A549 (cell line): Measurements from ENCODE around the gene RCBTB2. TPM values are rescaled to one million over a fixed set of nuclear protein-coding genes. Genes with fewer than 3 reads are reported as not detected.

ENCODE experiments used
- ATAC-seq, 2 experiments: fragments of 200-7000 bp in 1 of 2; fragments of >200 bp in 1 of 2; cut with Nextera tagmentation in 1 of 2; cut with Tn5 transposase in 1 of 2; 3 replicates each; pipeline versions ENCODE4 v1.8.0 to v1.9.1; 2018 to 2020; ENCODE audit warnings: mild to moderate bottlenecking in 1 of 2, moderate library complexity in 1 of 2
- CTCF ChIA-PET: fragments of 300-600 bp; sonication (Branson Sonifier 250); formaldehyde crosslinking; extraction: SDS; loops from one replicate; lab custom pipeline; 2021; ENCODE audit warnings: antibody characterized with exemption, inconsistent platforms; lab: Yijun Ruan, JAX
- POLR2A ChIA-PET: fragments of 350-600 bp; formaldehyde crosslinking; extraction: SDS; loops from one replicate; lab custom pipeline; 2021; ENCODE audit warnings: antibody characterized with exemption, inconsistent platforms; lab: Yijun Ruan, JAX
- DNase-seq, 2 experiments: peaks; one replicate each; pipeline versions ENCODE4 v3.0.0 to v3.0.0-alpha.2; 2011 to 2016; ENCODE audit warnings: low read depth in 1 of 2, low spot score in 1 of 2
- FAIRE-seq: peaks from 2 replicates; lab custom pipeline; 2011; peaks lifted over from hg19 to GRCh38; lab: Jason Lieb, UNC
- H3K27ac ChIP-seq, 2 experiments: fragments of >200 bp; sonication (Bioruptor Twin); formaldehyde crosslinking; 3 replicates each; pipeline ENCODE4 v1.5.1; 2016 to 2017
- H3K4me1 ChIP-seq: fragments of >200 bp; sonication (Bioruptor Twin); formaldehyde crosslinking; 3 replicates; pipeline ENCODE4 v1.6.1; 2016
- H3K4me2 ChIP-seq: fragments of >200 bp; sonication (Bioruptor Twin); formaldehyde crosslinking; 3 replicates; pipeline ENCODE4 v1.6.1; 2016
- H3K4me3 ChIP-seq: fragments of >200 bp; sonication (Bioruptor Twin); formaldehyde crosslinking; 3 replicates; pipeline ENCODE4 v1.5.1; 2016
- H3K9me3 ChIP-seq: fragments of >200 bp; sonication (Bioruptor Twin); formaldehyde crosslinking; 3 replicates; pipeline ENCODE4 v1.6.1; 2016
- BCL3 ChIP-seq: fragments of >200 bp; sonication (Bioruptor Twin); formaldehyde crosslinking; IDR thresholded peaks from 3 replicates; pipeline ENCODE4 v1.6.1; 2016
- CBX2 ChIP-seq: fragments of 200-600 bp; sonication (generic); IDR thresholded peaks from 2 replicates; pipeline ENCODE4 v1.6.1; 2016; ENCODE audit warnings: low read depth, mild to moderate bottlenecking, borderline replicate concordance
- CTCF ChIP-seq: fragments of >200 bp; sonication (Bioruptor Twin); formaldehyde crosslinking; IDR thresholded peaks from 3 replicates; pipeline ENCODE4 v1.5.1; 2016
- FOSL2 ChIP-seq, 2 experiments: fragments of 450-650 bp in 1 of 2; fragments of >200 bp in 1 of 2; sonication (Bioruptor Twin) in 1 of 2; formaldehyde crosslinking; IDR thresholded peaks; 2 replicates each; pipeline versions ENCODE4 v1.5.0 to v1.6.1; 2016 to 2020; ENCODE audit warnings: mild to moderate bottlenecking in 1 of 2, moderate library complexity in 1 of 2
- FOXS1 ChIP-seq: fragments of 250-450 bp; sonication (Bioruptor Pico); IDR thresholded peaks from 2 replicates; pipeline ENCODE4 v1.5.0; 2020; ENCODE audit warnings: mild to moderate bottlenecking, moderate library complexity
- GATA3 ChIP-seq: IDR thresholded peaks from 2 replicates; pipeline ENCODE4 v1.6.1; 2012; ENCODE audit warnings: borderline replicate concordance
- HDAC2 ChIP-seq: fragments of 200-600 bp; sonication (generic); IDR thresholded peaks from 2 replicates; pipeline ENCODE4 v1.6.1; 2016
- HOXA7 ChIP-seq: fragments of 250-450 bp; sonication (Bioruptor Pico); IDR thresholded peaks from 2 replicates; pipeline ENCODE4 v1.5.0; 2020; ENCODE audit warnings: mild to moderate bottlenecking, moderate library complexity
- KDM1A ChIP-seq: fragments of 200-600 bp; sonication (generic); IDR thresholded peaks from 2 replicates; pipeline ENCODE4 v1.6.1; 2016; ENCODE audit warnings: low read depth, mild to moderate bottlenecking
- KDM5A ChIP-seq: fragments of 200-600 bp; sonication (generic); IDR thresholded peaks from 2 replicates; pipeline ENCODE4 v1.6.1; 2016; ENCODE audit warnings: antibody characterized with exemption, mild to moderate bottlenecking
- MYC ChIP-seq: IDR thresholded peaks from 2 replicates; pipeline ENCODE4 v1.6.1; 2012; ENCODE audit warnings: mild to moderate bottlenecking, inconsistent platforms, low read length, improper control_type of control experiment, borderline replicate concordance
- NFE2L2 ChIP-seq: fragments of 150-350 bp; conservative IDR thresholded peaks from 2 replicates; pipeline ENCODE4 v1.6.1; 2014; ENCODE audit warnings: low read length
- NR3C1 ChIP-seq: fragments of >200 bp; sonication (Bioruptor Twin); formaldehyde crosslinking; IDR thresholded peaks from 3 replicates; pipeline ENCODE4 v1.6.1; 2017
- PHF8 ChIP-seq: fragments of 200-600 bp; sonication (generic); IDR thresholded peaks from 2 replicates; pipeline ENCODE4 v1.6.1; 2016; ENCODE audit warnings: low read depth, mild to moderate bottlenecking, antibody characterized with exemption, moderate library complexity, borderline replicate concordance
- POLR2AphosphoS2 ChIP-seq: conservative IDR thresholded peaks from 2 replicates; pipeline ENCODE4 v1.6.1; 2012; ENCODE audit warnings: low read length, improper control_type of control experiment, inconsistent platforms
- REST ChIP-seq: fragments of 200-600 bp; sonication (generic); IDR thresholded peaks from 2 replicates; pipeline ENCODE4 v1.6.1; 2016; ENCODE audit warnings: antibody characterized with exemption, mild to moderate bottlenecking, moderate library complexity
- RFX5 ChIP-seq: fragments of 450-650 bp; IDR thresholded peaks from 2 replicates; pipeline ENCODE4 v1.7.1; 2014; ENCODE audit warnings: antibody characterized with exemption, mild to moderate bottlenecking, moderate library complexity
- SMC3 ChIP-seq: fragments of >200 bp; sonication (Bioruptor Twin); formaldehyde crosslinking; IDR thresholded peaks from 3 replicates; pipeline ENCODE4 v1.6.1; 2018; ENCODE audit warnings: inconsistent platforms
- SREBF2 ChIP-seq: fragments of 450-650 bp; IDR thresholded peaks from 2 replicates; pipeline ENCODE4 v1.6.1; 2014; ENCODE audit warnings: mild to moderate bottlenecking, moderate library complexity
- TFCP2L1 ChIP-seq: fragments of 250-450 bp; sonication (Bioruptor Pico); IDR thresholded peaks from 2 replicates; pipeline ENCODE4 v1.5.0; 2021; ENCODE audit warnings: mild to moderate bottlenecking
- TP53 ChIP-seq: fragments of 250-450 bp; sonication (Bioruptor Pico); IDR thresholded peaks from 2 replicates; pipeline ENCODE4 v1.5.0; 2021; ENCODE audit warnings: mild to moderate bottlenecking, moderate library complexity
- ZC3H11A ChIP-seq: fragments of 450-650 bp; IDR thresholded peaks from 2 replicates; pipeline ENCODE4 v1.6.1; 2014; ENCODE audit warnings: antibody characterized with exemption, mild to moderate bottlenecking
- ZNF302 ChIP-seq: fragments of 250-450 bp; sonication (Bioruptor Pico); IDR thresholded peaks from 2 replicates; pipeline ENCODE4 v1.9.0; 2021; ENCODE audit warnings: inconsistent platforms, mild to moderate bottlenecking, moderate library complexity
- WGBS: methylation state at CpG from one replicate; pipeline ENCODE4 v1.1.6; 2017; ENCODE audit errors: missing lambda C conversion rate; 5-methylcytosine and 5-hydroxymethylcytosine counted together
- polyA plus RNA-seq, 4 experiments: library from polyadenylated mRNA; depleted of rRNA in 3 of 4; stranded (reverse); fragments of >200 nt; fragmentation: RNase III in 1 of 4; extraction: RNeasy Plus Mini Kit Qiagen cat#74134 plus additional on column Dnase treatment in 1 of 4; gene quantifications; 2 replicates in 3 of 4; 3 replicates in 1 of 4; pipeline ENCODE4 v1.2.3, GENCODE V29; 2011 to 2017
- TF ChIP-seq, protein P1 (sequence below): IDR thresholded peaks from 2 replicates; pipeline ENCODE4 v1.6.1; 2012; ENCODE audit warnings: low read depth, borderline replicate concordance

The RCBTB2 gene
- polyA plus RNA-seq, 2 of the 4 experiments (the other 2 are of a cell fraction) = 1.1 to 2.0 TPM

DNA sequence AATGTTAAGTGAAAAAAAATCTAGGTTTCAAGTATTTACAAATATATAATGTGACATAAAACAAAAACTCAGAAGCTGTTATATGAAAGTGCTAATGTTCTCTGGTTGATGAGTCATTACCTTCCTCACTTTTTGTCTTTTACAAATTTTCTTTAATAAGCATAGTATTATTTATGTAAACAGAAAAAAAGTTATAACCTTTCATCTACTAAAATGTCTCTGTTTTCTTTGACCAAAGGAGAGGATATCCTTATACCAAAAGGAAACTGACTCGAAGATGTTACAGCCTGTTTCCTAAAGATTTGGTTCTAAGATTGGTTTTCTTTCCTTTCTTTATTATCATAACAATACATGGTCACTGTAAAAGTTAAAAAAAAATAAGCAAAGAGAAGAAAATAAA is 38.0 kb downstream of the RCBTB2 start (continued):
- no peak for TF ChIP-seq TFCP2L1 (CRISPR knock-in tag)
- no peak for TF ChIP-seq FOSL2 (IDR thresholded peaks at IDR 0.05)
- no peak for TF ChIP-seq FOSL2 (CRISPR knock-in tag; IDR thresholded peaks at IDR 0.05)
- no peak for TF ChIP-seq FOXS1 (CRISPR knock-in tag)

DNA sequence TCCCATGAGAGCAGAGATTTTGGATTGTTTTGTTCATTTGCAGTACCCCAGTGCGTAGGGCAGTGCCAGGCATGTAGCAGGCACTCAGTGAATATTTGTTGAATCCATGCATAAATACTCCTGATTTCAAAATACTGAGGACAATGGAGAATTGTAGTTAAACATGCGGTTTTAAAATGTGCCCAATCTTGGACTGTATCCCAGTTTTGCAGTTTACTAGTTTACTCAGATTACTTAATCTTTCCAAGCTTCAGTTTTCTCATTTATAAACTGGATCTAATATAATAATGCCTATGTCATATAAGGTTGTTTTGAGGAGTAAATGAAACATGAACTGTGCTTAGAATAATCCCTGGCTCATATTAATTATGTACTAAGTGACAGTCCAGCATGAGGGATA is 39.0 kb downstream of the RCBTB2 start:
- H3K27ac ChIP-seq = no peak overlapping the region
- CTCF ChIA-PET = no interaction called here
- FAIRE-seq = no peak
- ATAC-seq = no peak
- no peak overlapping the region for H3K4me2 ChIP-seq
- TF ChIP-seq HOXA7 (CRISPR knock-in tag) = no peak
- TF ChIP-seq ZNF302 (CRISPR knock-in tag) = no peak
- no peak for TF ChIP-seq GATA3
- TF ChIP-seq REST = no peak
- TF ChIP-seq TP53 = no peak
- no peak for TF ChIP-seq MYC
- TF ChIP-seq POLR2AphosphoS2 = no peak
- no peak for TF ChIP-seq RFX5
- no peak for TF ChIP-seq CTCF
- TF ChIP-seq BCL3 = no peak
- no peak for TF ChIP-seq CBX2
- TF ChIP-seq PHF8 = no peak
- no peak for TF ChIP-seq NR3C1
- no peak for TF ChIP-seq KDM5A
- no peak for TF ChIP-seq SREBF2
- WGBS = 52% methylated on average over 2 of the region's 2 CpGs
- H3K4me1 ChIP-seq = no peaks in the 10 kb centered on the region
- no peak overlapping the region for H3K4me3 ChIP-seq
- DNase-seq = no peak
- no peaks in the 10 kb centered on the region for H3K9me3 ChIP-seq
- POLR2A ChIA-PET = no interaction called here

DNA sequence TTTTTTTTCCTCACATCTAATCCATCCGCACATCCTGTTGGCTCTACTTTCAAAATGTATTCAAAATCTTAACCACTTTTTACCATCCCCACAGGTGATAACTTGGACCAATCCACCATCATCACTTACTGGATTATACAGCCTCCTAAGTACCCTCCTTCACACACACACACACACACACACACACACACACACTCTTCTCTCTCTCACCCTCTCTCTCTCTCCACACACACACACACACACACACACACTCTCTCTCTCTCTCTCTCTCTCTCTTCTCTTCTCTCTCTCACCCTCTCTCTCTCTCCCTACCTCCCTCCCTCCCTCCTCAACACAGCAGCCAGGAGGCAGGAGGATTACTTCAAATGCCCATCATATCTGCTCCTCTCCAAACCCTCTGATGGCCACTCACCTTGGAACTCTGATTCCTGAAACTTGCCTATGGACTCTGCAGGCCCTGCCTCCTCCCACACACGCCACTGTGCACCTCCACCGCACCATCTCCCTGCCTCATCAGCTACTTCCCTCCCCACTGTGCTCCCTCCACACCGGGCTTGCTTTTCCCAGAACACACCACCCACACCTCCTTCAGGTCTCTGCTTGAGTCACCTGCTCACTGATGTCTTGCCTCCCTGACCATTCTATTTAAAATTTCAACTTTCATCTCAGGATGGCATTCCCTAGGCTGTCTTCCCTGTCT is 39.7 kb downstream of the RCBTB2 start:
- POLR2A ChIA-PET = no interaction called here
- 0 out of 6 replicates have a peak, but pooled peaks of 1 of the 2 experiments have one; percentile 24 for ATAC-seq
- Histone ChIP-seq H3K9me3 (no peaks in the 10 kb centered on the region), H3K4me1 (no peaks in the 10 kb centered on the region), H3K4me2 (no peak overlapping the region), H3K4me3 (no peak overlapping the region), H3K27ac (no peak overlapping the region)
- 81% methylated on average over 4 of the region's 4 CpGs for WGBS
- FAIRE-seq = no peak
- CTCF ChIA-PET = no interaction called here
- no peak for DNase-seq
- TF ChIP-seq KDM1A = no peak
- TF ChIP-seq GATA3 = no peak
- TF ChIP-seq HDAC2 = no peak
- no peak for TF ChIP-seq PHF8
- TF ChIP-seq RFX5 = no peak
- no peak for TF ChIP-seq SMC3
- no peak for TF ChIP-seq NFE2L2
- TF ChIP-seq KDM5A = no peak
- TF ChIP-seq FOXS1 (CRISPR knock-in tag) = no peak
- TF ChIP-seq CTCF = no peak
- TF ChIP-seq BCL3 = no peak
- no peak for TF ChIP-seq ZC3H11A
- TF ChIP-seq, protein P1, sequence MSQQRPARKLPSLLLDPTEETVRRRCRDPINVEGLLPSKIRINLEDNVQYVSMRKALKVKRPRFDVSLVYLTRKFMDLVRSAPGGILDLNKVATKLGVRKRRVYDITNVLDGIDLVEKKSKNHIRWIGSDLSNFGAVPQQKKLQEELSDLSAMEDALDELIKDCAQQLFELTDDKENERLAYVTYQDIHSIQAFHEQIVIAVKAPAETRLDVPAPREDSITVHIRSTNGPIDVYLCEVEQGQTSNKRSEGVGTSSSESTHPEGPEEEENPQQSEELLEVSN = no peak
